ENCODE results near the gene CD81. TPM values are rescaled to one million over a fixed set of nuclear protein-coding genes. Genes with fewer than 3 reads are reported as not detected.

The CD81 gene
- total RNA-seq, 1 donor from 2014 or later: 663 TPM

GRCh38 chr11:2413742-2414579, 36.9 kb downstream of the CD81 start:
- DNase-seq (ENCODE audit: low spot score): no peak
- intact Hi-C loops (cut with DNase I): no loop called here

DNA sequence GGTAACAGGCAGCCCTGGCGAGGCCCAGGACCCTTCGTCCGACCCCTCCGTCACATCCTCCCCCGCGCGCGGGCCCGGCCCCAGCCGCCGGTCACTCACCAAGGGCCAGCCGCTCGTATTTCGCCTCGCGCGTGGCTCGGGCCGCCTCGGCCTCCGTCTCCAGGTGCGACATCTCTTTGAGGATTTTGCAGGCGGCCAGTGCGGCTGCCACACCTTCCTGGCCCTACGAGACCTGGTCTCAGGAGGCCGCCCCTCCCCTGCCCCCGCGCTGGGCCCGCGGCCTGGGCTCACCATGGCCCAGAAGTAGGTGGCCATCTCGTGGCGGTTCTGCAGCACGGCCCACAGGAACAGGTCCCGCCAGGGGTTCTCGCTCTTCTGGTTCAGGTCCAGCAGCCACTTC, 37.5 kb downstream of the CD81 start:
- DNase-seq (ENCODE audit: low spot score): no peak
- intact Hi-C loops (cut with DNase I): no loop called here

DNA sequence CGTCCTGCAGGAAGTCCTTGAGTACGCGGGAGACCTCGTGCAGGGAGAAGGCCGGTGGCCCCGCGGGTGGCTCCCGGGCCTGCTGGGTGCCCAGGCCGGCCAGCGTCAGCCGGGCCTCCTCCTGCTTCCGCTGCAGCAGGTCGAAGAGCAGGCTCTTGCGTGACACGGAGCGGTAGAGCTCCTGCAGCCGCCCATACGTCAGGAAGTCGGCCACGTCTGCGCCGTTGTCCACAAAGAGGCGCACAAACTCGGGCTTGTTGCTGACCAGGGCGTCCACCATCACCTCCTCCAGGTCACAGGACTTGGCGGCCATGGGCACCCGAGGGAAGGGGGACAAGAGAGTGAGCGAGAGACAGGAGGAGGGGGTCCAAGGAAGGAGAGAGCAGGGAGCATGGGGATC, 38.1 kb downstream of the CD81 start:
- intact Hi-C loops (cut with DNase I): no loop called here
- DNase-seq (ENCODE audit: low spot score): no peak

DNA sequence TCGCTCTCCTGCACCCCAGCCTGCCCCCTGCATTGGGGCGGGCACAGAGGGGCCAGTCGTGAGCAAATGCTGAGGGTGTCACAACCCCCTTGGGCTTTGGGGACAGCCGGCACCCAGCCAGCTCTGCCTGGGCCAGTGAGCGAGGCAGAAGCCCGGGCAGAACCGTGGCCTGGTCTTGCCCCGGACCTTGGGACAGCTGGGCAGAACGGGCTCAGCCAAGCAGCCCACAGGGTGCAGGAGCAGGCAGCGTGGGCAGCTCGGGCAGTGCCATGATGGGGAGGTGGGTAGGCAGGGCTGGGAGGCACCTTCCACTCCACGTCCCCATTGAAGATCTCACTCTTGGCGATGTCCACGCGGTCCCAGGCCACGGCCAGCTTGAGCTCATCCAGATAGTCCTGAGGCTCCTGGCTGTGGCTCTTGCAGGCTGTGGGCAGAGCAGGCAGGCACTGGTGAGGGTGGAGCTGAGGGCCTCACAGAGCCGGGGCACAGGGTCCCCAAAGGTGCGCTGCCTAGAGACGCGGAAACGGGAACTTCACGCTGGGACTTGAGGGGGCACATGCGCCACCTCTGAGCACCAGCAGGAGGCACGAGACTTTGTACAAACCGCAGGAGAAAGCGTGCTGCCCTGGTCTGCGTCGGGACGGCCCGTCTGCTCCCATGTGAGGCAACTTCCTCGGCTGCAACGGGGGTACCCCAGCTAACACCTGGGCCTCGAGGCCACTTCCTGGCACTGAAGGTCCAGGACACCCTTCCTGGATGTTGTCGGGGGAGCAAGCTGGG, 38.7 kb downstream of the CD81 start:
- no peak for DNase-seq (ENCODE audit: low spot score)
- intact Hi-C loops (cut with DNase I): no loop called here

GRCh38 chr11:2416765-2417164, 39.7 kb downstream of the CD81 start:
- intact Hi-C loops (cut with DNase I): no loop called here
- no peak for DNase-seq (ENCODE audit: low spot score)

DNA sequence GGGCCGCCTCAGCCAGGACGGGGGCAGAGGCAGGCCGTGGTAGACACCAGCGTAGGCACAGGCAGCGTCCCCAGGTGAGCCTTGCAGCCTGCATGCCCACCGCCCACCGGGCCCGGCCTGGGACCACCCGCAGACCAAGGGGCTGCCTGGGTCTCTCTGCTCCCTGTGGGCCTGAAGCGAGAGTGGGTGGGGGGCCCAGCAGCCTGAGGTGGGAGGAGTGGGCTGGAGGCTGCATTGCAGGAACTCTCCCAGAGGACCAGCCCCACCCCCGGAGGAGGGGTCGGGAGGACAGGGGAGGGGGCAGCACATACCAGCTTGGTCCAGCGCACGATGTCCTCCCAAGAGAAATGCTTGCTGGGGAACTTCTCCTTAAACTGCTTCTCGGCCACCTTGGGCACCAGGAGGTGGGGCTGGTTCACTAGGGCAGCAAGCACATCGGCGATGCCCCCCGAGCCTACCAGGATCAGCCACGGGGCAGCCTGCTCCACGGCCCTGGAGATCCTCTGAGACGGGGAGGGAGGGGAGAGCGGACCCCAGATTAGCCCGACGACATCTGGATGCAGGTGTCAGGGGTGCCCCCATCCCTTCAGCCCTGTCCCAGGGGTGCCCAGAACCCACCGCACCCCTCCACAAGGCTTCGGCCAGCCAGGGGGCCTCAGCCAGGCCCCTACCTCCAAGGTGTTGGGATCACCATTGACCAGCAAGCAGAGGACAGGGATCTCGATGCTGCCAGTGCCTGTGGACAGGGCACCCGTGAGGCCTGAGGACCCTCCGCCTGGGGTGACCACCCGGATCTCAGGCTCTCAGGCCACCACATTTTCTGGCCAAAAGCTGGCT, 41.0 kb downstream of the CD81 start:
- intact Hi-C loops (cut with DNase I): no loop called here
- no peak for DNase-seq (ENCODE audit: low spot score)

DNA sequence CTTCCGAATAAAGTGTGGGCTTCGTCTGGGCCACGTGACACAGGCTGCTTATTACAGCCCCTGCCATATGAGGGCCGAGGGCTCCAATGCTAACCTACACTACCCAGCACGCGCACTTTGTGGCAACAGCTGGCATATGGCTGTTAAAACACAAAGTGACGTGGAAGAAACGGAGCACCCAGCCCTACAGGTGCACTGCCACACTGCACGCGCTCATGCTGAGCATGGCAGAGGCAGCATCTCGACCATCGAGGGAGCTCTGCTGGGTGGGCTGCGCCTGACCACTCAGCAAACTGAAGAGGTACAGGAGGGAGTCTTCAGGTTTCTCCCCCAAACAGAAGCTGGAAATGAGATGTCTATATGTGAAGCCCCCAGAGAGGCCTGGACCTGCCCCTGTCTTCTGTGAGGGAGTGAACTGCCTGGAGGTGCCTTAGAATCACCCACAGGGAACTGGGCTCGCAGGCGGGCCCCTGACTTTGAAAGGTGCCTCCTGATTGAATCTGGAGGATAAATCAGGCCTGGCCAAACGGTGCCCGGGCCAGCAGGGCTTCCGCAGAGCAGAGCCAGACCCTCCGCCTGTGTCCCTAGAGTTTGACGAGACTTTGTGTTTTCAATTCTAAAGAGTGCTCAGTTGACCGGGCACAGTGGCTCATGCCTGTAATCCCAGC, 41.7 kb downstream of the CD81 start:
- intact Hi-C loops (cut with DNase I): no loop called here
- DNase-seq (ENCODE audit: low spot score): no peak

DNA sequence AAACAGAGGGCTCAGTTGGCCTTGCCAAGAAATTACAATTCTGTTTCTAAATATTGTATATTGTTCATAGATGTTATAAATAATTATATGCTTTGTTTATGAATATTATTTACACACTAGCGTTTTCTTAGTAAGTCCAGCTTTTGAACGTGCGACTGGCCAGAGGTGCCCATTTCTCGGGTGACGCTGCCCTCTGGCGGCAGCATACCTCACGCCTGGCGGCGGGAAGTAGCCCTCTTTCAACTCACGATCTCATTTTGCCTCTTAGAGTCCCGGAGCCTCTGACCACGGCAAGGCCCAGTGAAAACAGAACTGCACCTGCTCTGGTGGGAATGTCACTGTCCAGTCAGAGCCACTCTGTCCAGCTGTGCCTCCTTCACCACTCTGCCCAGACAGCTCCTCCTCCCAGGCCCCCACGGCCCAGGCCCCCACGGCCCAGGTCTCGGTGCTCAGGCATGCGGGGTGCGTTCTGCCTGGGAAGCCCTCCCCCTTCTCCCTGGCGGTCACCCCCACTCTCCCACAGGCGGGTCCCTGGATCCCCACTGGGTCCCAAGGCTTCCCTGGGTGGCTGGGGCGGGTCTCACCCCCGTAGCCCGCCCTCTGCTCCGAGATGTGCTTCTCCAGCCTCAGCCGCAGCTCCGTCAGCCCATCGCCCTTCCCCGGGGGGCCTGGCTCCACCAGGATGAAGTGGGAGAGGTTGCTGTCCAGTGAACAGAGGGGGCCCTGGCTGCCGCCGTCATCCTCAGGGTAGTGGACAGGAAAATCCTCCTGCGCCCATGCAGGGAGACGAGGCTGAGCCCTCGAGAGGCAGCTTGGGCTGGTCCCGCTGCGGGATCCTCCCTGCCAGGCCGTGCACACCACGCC, 42.8 kb downstream of the CD81 start:
- no peak for DNase-seq (ENCODE audit: low spot score)
- intact Hi-C loops (cut with DNase I): loop anchor here (1.0 to 2.0 kb wide), 3 partner anchors 115 to 233 kb away; no protein-coding TSS in a partner anchor

- DNase-seq (ENCODE audit: low spot score): peak; percentile 89
- intact Hi-C loops (cut with DNase I): loop anchor here (1.0 to 2.0 kb wide), 3 partner anchors 115 to 234 kb away; no protein-coding TSS in a partner anchor
Measured at GRCh38 chr11:2420502-2421225, 43.6 kb downstream of the CD81 start.

DNA sequence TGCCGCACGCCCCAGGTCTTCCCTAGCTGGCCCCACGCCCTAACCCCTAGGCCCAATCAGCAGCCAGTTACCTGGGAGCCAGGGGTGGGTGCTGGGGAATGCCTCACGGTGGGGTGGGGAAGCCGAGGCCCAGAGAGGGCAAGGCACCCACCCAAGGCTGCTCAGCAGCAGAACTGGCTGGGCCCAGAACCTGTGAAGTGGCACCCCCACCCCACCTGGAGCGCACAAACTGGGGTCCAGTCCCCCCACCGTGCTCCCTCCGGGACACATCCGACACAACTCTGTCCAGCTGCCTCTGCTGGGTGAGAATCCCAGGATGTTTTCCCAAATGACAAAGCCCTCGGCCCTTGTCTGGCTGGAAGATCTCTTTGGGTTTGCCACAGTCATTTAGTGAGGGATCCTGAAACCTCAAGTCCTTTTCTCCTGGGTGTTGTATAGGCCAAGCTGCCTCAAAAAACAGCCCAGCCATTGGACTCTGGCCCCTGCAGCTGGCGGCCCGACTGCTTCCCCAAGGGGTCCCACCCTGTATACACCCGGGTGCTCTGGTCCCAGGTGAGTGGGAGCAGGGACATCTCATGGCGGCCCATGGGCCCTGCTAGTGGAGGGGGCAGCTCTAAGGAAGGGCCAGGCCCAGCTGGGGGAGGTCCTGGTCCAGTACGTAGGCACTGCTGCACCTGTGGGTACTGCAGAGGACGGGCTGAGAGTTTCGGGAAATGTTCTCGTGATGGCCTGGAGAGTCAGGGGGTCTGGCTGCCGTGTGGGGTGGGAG, 44.3 kb downstream of the CD81 start:
- no peak for DNase-seq (ENCODE audit: low spot score)
- intact Hi-C loops (cut with DNase I): loop anchor here (2.0 kb wide), 1 partner anchor 235 kb away; no protein-coding TSS in a partner anchor

GRCh38 chr11:2421996-2422395, 44.9 kb downstream of the CD81 start:
- DNase-seq (ENCODE audit: low spot score): no peak
- intact Hi-C loops (cut with DNase I): loop anchor here (2.0 kb wide), 1 partner anchor 235 kb away; no protein-coding TSS in a partner anchor

GRCh38 chr11:2422461-2423156, 45.5 kb downstream of the CD81 start:
- intact Hi-C loops (cut with DNase I): no loop called here
- no peak for DNase-seq (ENCODE audit: low spot score)

DNA sequence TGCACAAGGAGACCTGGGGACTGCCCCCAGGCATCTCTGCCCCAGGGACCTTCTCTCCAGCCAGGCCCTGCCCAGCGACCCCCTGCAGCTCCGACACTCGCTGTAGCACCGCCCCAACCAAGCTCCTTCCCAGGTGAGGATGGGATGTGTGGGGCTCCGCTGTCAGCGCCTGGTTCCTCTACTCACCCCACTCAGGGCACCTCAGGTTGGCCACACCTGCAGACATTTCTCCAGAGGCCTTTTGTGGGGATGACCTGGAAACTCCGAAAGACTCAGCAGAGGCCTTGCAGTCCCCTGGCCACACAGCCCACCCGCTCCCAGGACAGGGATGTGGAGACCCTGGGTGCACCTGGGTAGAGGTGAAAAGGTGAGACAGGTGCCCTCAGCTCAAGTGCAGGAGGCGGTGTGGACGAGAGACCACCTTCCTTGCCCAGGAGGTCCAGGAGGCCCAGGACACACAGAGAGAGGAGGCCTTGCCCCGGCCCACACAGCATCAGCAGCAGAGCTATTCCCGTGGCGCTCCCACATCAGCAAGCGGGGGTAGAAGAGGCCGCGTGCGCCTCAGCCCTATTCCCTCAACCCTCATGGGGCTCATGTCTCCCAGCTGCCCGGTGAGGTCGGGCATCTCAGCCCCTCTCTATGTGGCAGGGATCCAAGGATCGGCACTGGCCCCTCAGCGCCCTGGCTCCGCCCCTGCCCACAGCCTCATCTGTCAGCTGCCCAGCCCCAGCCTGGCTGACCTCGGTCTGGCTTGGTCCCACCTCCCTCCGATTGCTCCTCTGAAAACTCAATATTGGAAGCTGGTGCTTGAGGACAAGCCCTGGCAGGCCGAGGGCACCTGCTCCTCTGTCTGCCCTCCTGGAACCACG, 46.3 kb downstream of the CD81 start:
- intact Hi-C loops (cut with DNase I): no loop called here
- DNase-seq (ENCODE audit: low spot score): no peak

DNA sequence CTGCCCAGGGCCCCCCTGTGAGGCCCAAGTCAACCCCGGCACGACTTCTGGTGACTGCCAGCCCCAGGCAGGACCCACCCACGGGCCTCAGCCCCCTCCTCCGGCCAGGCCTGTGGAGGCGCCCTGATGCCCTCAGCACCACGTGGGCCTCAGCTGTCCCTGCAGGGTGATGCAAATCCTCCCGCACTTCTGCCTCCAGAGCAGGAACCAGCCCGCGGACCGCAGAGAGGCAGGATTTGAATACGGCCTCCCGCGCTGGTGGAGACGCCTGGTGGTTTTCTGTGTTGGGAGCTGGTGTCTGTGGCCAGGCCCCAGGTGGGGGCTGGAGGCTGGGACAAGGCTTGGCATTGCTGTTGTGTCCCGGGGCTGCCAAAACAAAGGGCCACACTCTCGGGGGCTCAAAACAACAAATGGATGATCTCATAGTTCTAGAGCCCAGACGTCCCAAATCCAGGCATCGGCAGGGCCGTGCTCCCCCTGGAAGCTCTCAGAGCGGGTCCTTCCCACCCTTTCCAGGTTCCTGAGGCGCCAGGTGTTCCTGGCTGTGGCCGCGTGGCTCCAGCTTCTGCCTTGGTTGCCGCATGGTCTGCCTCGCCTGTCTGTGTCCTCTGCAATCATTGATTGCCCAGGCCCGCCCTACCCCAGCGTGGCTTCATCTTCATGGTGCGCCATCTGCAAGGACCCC, 47.8 kb downstream of the CD81 start:
- intact Hi-C loops (cut with DNase I): no loop called here
- no peak for DNase-seq (ENCODE audit: low spot score)

GRCh38 chr11:2425506-2425905, 48.4 kb downstream of the CD81 start:
- intact Hi-C loops (cut with DNase I): no loop called here
- no peak for DNase-seq (ENCODE audit: low spot score)

All from cardiac septum (tissue), 1 donor.